Middle frontal gyrus (tissue), 1 donor: ENCODE data around the gene SPART.

Experiments
- DNase-seq: peaks from one replicate; pipeline ENCODE4 v3.0.0-alpha.2; 2015; ENCODE audit warnings: low spot score; ENCODE audit errors: extremely low spot score

The SPART gene

DNA sequence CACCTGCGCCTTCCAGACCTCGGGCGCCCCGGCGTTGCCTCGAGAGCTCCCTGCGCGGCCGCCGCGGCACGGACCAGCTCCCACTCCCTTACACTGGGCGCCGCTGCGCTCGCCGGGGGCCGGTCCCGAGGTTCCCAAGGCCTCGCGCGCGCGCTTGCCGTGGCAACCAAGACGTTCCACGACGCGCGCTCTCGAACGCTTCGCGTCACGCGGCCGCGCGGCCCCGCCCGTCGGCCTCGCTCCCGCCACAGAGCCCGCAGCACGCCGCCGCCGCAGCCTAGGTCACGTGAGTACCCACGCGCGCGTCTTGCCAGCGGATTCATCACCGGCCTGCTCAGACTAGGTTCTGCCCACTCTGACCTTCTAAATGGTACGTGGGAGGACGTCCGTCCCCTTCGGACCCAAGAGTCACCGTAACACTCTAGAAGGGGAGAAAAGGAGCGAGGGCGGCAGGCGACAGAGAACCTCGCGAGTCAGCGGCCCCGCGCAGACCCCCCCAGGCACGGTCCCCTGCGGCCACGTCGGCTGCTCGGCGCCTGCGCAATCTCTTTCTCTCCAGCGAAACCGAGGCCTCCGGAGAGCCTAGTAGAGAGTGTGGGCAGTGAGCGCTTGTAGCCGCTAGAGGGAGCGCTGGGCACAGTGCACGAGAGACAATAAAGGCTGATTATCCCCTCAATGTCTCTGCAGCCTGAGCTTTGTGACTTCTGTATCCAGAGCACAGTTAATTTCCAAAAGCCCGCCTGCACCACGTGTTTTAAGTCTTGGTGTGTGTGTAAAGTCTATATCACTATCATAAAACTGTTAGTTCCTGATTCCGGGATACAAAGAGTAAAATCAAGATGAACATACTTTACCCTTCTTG lies at the start of gene SPART:
Gene SPART (minus strand): TSS at position 173 of the 862 bp plus-strand sequence. CDS start 10,564 bp downstream, outside the sequence.
- peak; percentile 94 for DNase-seq

GRCh38 chr13:36395280-36395679 lies 49.1 kb upstream of the SPART start:
- DNase-seq: no peak

- no peak for DNase-seq
Measured at GRCh38 chr13:36385489-36385888, 39.3 kb upstream of the SPART start.

GRCh38 chr13:36382030-36382429 lies 35.8 kb upstream of the SPART start:
- DNase-seq: no peak

DNA sequence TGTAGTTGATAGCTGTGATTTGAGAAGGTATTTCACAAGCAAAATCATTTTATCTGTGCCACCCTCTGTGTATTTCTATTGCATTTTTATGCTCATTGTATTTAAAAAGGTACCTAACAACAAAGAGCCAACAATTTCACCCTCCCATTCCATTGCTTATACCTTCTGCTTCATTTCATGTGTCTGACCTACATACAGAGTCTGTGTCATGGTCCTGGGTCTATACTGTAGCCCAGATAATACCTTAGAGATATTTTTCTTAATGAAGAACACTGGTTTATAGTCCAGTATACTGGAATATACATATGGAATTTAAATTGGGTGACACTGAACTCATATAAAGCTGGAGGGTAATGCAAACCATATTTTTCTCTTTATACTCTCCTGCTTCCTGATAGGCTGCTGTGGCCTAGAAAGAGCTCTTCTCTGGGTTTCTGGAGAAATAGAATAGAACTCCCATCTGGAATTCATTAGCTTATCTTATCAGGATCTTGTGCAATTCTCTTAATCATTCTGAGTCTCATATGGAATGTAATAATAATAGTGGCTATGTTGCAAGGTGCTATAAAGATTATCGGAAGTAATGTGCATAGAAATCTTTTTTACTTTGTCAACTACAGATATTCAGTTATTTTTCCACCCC lies 31.8 kb upstream of the SPART start:
- no peak for DNase-seq

DNA sequence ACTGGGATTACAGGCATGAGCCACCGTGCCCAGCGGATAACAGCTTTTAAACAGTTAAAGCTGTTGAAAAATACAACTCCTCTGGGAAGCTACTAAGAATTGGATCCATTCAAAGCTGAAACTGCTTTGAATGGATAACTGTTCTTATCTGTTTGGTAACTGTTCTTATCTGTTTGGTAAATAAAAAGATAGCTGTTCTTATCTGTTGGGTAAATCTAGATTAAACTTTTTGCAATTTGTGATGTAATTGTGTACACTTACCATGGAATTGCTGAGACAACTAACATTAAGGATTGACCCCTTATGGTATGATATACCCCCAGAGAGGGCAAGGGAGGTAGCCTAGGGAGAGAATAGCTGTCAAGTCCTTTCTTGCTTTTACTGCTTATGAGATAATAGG lies 27.9 kb upstream of the SPART start:
- DNase-seq: no peak

- DNase-seq: no peak
Measured at GRCh38 chr13:36371185-36371584, 25.0 kb upstream of the SPART start.

- peak; percentile 32 for DNase-seq
Measured at GRCh38 chr13:36370108-36370429, 23.9 kb upstream of the SPART start.

GRCh38 chr13:36369268-36370107 lies 23.3 kb upstream of the SPART start:
- no peak for DNase-seq

DNA sequence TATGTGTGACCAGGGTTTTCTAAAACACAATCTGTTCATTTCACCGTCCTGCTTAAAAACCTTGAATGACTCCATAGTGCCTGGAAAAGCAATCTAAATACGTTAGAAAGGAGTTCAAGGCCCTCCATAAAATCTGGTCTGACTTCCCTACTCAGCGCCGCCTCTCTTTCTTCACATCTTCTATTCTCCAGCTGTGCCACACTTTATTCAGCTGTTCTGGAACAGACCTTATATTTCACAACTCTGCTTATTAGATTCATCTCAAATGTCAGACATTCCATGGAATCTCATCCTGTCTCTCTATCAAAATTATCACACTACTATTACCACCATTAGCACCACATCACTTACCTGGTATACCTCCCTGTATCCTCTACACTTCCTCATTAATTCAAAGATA lies 19.8 kb upstream of the SPART start:
- no peak for DNase-seq

DNA sequence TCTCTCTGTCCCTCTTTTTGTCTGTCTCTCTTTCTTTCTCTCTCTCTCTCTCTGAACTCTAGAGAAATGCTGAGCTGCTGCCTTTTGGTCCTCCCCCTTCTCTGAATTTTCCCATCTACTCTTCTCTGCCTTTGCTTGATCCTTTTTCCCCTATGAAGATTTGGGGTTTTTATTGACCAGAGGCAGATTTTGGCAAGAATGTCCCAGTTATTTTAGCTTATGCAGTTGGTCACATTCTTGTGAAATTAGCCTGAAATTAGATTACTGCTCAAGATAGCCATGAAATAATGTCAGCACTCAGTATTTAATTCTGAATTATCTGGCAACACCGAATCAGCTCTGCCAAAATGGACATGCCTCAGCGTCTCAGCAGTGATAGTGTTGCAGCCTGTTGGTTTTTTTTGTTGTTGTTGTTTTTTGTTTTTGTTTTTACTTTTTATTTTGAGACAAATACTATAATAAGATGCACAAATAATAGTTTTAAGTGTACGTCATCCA lies 17.2 kb upstream of the SPART start:
- DNase-seq: no peak

DNA sequence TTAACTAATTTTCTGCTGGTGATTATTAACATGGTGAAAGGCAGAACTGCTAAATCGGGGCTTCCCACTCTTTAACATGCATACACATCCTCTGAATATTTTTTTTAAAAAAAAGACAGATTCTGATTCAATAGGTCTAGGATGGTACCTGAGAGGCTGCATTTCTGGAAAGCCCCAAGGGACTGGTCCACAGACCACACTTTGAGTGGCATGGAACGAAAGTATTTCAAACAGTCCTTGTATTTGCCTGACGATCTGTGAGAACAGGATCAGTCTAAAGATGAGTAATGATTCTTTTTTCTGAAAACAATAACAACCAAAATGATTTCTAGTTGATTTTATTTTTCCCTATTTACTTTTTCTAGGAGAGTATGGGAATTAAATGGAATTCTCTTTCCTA lies 16.7 kb upstream of the SPART start:
- no peak for DNase-seq

GRCh38 chr13:36362251-36362650 lies 16.1 kb upstream of the SPART start:
- DNase-seq: no peak

GRCh38 chr13:36360903-36361302 lies 14.7 kb upstream of the SPART start:
- no peak for DNase-seq

DNA sequence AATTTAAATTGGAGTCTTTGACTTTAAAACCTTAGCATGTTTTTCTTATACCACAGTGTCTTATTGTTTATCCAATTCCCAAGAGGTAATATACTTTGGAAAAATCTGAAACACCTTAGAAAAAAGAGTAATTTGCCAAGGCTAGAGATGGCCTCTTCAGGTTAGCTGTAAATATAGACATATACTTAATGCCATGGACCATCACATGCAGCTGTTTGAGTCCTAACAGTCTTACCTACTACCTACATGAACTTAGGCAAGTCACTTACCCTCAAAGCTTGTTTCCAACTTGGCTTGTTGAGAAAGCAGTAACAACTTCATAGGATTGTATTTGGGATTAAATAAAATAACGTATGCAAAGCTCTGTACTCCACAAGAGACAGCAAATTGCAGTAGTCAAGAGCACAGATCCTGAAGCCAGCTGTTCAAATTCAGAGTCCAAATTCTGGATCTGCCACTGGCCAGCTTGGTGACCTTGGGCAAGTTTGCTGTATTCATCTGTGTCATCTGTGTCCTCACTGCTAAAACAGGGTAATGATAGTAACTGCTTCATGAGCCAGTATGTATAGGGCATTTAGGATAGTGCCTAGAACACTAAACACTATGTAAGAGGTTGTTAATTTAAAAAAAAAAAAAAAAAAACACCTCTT lies 13.2 kb upstream of the SPART start:
- DNase-seq: no peak

- no peak for DNase-seq
Measured at GRCh38 chr13:36358175-36358718, 12.1 kb upstream of the SPART start.

- no peak for DNase-seq
Measured at GRCh38 chr13:36357692-36358091, 11.5 kb upstream of the SPART start.

DNA sequence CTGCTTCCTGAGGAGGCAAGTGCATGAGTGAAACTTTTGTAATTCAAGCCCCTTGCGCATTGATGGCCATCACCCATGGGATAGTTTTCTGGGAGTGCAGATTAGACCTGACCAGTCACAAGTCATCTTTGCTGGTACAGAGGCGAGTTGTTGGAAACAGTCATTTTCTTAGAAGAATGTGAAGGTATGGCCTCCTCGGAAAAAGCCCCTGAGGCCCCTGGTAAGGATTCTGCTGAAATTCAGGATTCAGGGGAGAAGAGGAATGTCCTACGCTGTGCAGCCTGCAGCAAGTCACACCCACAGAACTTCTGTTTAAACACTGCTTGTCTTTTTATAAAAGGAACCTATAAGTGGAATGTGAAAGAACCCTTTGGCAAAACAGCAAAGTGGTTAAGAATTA lies 11.0 kb upstream of the SPART start:
- DNase-seq: no peak

DNA sequence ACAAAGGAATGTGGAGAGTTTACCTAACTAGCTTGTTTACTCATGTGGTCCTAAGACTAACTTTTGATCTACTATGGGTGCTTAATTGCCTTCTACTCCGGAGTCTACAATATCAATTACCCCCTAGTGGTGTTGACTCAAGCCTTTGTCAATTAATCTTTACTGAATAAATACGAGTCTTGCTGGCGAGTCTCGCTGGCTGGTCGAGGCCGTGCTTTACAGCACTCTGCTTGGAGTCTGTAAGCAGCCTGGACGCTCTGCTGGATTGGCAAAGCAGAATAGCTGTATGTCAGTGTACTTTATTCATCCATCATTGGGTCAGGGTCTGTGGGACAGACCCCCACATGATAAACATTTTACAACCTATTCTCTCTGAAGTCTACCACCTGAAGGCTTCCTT lies 9.9 kb upstream of the SPART start:
- no peak for DNase-seq

DNA sequence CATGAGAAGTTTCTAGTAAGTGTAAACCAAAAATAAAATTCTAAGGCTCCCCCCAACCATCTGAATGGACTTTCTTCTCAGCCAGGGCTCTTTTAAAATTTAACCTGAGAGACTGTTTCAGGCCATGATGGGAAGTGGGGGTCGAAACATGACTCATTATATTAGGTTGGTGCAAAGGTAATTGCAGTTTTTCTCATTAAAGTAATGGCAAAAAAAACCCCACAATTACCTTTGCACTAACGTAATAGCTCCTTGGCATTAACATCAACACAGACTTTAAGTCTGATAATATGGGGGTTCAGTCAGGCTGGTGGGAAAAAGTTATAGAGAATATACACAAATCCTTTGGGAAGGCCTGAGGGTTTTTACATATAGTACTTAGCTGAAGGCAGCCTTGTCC lies 9.4 kb upstream of the SPART start:
- no peak for DNase-seq
